ENCODE results near the gene TNFRSF8. TPM values are rescaled to one million over a fixed set of nuclear protein-coding genes. Genes with fewer than 3 reads are reported as not detected.
A peak's percentile ranks its signal among the peaks of the same experiment; 100 is the strongest.

TNFRSF8 gene
- total and polyA plus RNA-seq, 2 donors (not counting 1 experiment from before 2014, with no cell fraction given): 0.36 to 0.57 TPM

DNA sequence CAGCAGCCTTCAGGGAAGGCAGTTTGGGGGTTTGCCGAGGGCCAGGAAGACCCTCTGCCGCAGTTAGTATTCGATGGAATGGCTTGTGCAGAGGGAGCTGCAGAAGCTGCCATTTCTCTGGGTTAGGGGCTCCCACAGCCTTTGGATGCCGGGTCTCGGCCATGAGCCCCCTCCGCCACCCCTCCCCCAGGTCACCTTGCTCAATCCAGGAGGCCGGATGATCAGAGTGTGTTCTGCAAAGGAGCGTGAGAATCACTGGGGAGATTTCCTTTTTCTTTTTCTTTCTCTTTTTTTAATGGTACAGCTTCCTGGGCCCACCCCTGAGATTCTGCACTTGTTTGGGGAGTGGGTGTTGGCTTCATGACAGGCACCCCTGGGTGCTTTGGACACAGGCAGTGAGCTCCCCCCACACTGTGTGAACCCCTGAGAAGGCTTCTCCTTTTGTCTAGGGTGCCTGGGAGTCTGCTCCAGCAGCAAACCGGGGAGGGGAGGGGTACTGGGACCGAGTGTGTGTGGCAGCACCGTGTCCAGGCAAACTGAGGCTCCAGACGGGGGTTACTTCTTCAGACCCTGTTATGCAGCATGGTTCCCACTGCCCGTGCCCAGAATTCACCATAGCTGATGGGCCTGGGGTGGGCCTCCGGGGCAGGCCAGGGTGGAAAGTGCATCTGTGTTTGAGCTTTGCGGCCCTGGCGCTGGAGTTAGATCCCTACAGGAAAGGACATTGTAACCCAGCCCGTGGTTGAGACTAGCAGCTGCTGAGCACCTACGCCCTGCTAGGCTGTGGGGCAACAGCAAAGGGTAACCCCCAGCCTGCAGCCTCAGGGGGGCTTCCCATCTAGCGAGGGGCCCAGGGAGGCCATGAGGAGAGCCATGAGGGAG, 122.2 kb downstream of the TNFRSF8 start:
- no peaks in the 10 kb centered on the region for H3K9me3 Mint-ChIP-seq (ENCODE audit: insufficient read depth)
- peak overlapping the region; percentile 48 for H3K4me2 ChIP-seq (replicated peaks; ENCODE audit: low read depth, low read length, poor library complexity, severe bottlenecking)

More for the DNA sequence above, 122.2 kb downstream of the TNFRSF8 start:
- POLR2A ChIA-PET: interaction anchor here (0.6 to 0.8 kb wide), 4 partner anchors 27 to 276 kb away, joined by 3 to 5 read pairs (median 4); no protein-coding TSS in a partner anchor
- no peaks in the 10 kb centered on the region for H3K27me3 ChIP-seq (replicated peaks in 1 of 4; ENCODE audit: control extremely low read depth in 1 of 4, control insufficient read depth in 3 of 4, insufficient read depth in 4 of 4, low read length in 3 of 4)
- H3K4me1 ChIP-seq (ENCODE audit: control insufficient read depth in 2 of 2, insufficient read depth in 2 of 2, low read length in 2 of 2): peaks cover 17 to 50% of the 10 kb centered on the region in 2 donors
- H3K36me3 ChIP-seq (replicated peaks in 1 of 2; ENCODE audit: control extremely low read depth in 1 of 2, control insufficient read depth in 1 of 2, extremely low read depth in 1 of 2, insufficient read depth in 2 of 2, low read length in 1 of 2): peaks cover 0 to 39% of the 10 kb centered on the region in 2 experiments
- DNase-seq (no peak), ATAC-seq (ENCODE audit: low read depth) (no peak)
- H3K79me2 ChIP-seq (ENCODE audit: control insufficient read depth, insufficient read depth, low read length): peaks cover 86% of the 10 kb centered on the region
- H4K20me1 ChIP-seq (ENCODE audit: control insufficient read depth, insufficient read depth, low read length, poor library complexity, severe bottlenecking): peaks cover 84% of the 10 kb centered on the region
- Mint-ChIP-seq H3K27ac (peak overlapping the region; percentile 56), H3K27me3 (no peaks in the 10 kb centered on the region), H3K4me3 (no peak overlapping the region), H3K4me1 (peaks cover 58% of the 10 kb centered on the region)
- H3K27ac ChIP-seq (ENCODE audit: low read length in 2 of 2): no peak overlapping the region
- no peak overlapping the region for H3K4me3 ChIP-seq (ENCODE audit: control extremely low read depth in 1 of 5, extremely low read depth in 1 of 5, insufficient read depth in 1 of 5, low read depth in 2 of 5, low read length in 4 of 5)
- no peaks in the 10 kb centered on the region for H3K9me3 ChIP-seq (ENCODE audit: control extremely low read depth in 1 of 3, control insufficient read depth in 2 of 3, insufficient read depth in 1 of 3, low read length in 2 of 3)
- TF ChIP-seq, protein P1, sequence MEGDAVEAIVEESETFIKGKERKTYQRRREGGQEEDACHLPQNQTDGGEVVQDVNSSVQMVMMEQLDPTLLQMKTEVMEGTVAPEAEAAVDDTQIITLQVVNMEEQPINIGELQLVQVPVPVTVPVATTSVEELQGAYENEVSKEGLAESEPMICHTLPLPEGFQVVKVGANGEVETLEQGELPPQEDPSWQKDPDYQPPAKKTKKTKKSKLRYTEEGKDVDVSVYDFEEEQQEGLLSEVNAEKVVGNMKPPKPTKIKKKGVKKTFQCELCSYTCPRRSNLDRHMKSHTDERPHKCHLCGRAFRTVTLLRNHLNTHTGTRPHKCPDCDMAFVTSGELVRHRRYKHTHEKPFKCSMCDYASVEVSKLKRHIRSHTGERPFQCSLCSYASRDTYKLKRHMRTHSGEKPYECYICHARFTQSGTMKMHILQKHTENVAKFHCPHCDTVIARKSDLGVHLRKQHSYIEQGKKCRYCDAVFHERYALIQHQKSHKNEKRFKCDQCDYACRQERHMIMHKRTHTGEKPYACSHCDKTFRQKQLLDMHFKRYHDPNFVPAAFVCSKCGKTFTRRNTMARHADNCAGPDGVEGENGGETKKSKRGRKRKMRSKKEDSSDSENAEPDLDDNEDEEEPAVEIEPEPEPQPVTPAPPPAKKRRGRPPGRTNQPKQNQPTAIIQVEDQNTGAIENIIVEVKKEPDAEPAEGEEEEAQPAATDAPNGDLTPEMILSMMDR (IDR thresholded peaks at IDR 0.05): no peak
- no peak for TF ChIP-seq EZH2 (IDR thresholded peaks at IDR 0.05; ENCODE audit: borderline replicate concordance, insufficient read depth, low read depth, low read length, poor library complexity, severe bottlenecking)
- CTCF ChIA-PET: interaction anchor here (8.3 kb wide), 1 partner anchor 61 kb away, joined by 96 read pairs; no protein-coding TSS in a partner anchor
- no peak overlapping the region for H2AFZ ChIP-seq (ENCODE audit: insufficient read depth, low read depth, low read length, poor library complexity, severe bottlenecking)
- 85% methylated on average over 14 of the region's 19 CpGs for WGBS (ENCODE audit: insufficient coverage)
- no peak overlapping the region for H3K9ac ChIP-seq (ENCODE audit: low read length)
- intact Hi-C loops (cut with micrococcal nuclease): loop anchor here (2.0 kb wide), 1 partner anchor 32 kb away; no protein-coding TSS in a partner anchor
